Stimulated activated CD4-positive, alpha-beta T cell treated with anti-CD3 and anti-CD28 coated beads, TNF-alpha, amount 100 ng/mL, for 48 hours (primary cell): ENCODE measurements around the gene NUDT4.
"Not testable (repeated sequence)": the region's sequence is repeated elsewhere in the genome, so short reads cannot be mapped to it uniquely, and the experiment has no call there.

Source experiments
- DNase-seq, 3 donors: peaks; one replicate each; pipeline ENCODE4 v3.0.0-alpha.2; 2020; ENCODE audit warnings: low read depth in 3 of 3

Gene NUDT4

DNA sequence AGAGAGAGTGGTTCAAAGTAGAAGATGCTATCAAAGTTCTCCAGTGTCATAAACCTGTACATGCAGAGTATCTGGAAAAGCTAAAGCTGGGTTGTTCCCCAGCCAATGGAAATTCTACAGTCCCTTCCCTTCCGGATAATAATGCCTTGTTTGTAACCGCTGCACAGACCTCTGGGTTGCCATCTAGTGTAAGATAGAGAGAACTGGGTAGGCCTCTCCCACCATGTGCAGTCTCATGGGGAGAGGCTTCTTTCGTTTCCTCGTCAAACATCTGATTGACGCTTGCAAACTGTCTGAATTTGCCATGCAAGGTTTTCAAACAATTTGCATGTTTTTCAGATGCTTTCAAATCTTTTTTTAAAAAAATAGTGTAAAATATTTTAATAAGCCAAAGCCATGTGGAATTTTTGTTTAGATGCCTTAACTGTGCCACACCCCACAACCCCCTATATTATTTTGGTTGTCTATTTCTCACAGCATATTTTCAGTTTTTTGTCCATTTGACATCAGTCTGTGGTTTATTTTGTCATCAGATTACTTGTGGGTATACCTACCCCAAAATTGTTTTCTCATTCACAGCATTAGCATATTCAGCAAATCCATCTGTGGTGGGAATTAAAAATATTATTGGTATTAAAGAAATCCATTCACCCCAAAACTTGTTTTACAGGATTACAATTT lies 21.6 kb downstream of the NUDT4 start:
- not testable (repeated sequence) for DNase-seq

DNA sequence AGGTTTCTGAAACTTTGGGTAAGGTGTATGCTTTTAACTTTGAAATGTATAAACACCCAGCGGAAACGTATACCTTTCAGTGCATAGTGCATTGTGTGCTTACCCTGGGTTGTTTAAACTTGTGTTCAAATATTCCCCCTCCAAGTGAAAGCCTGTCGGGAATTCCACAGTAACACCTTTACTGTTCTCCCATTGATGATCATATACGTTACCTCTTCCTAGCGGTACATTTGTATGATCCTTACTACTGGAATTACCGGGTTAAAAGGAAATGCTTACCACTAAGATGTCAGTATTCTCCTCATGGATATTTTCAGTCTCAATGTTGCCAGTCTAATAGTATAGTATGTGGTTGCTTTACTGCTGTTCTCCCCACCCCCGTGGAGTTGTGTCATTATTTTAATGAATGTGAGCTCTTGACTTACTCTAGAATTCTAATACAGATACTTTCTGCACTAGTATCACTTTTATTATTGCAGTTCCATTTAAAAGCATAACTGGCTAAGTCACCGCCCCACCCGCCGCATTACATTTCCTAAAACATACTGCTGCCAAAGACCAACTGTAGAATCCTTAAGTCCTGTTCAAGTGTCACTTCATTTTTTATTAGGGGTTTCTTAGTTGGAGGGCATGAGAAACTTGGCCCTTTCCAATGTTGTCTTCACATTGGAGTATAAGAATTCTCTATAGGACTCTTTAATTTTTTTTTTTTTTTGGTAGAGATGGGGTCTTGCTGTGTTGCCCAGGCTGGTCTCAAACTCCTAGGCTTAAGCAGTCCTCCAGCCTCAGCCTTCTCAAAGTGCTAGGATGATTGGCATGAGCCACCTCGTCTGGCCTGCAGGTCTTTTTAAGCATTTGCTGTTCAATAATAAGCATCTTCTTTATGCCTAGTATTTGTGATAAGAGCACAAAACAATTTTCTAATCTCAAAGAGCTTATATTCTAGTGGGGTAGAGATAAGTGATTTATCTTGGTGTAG lies 24.9 kb downstream of the NUDT4 start:
- peak in 1 of 3 donors; percentile 15 for DNase-seq

DNA sequence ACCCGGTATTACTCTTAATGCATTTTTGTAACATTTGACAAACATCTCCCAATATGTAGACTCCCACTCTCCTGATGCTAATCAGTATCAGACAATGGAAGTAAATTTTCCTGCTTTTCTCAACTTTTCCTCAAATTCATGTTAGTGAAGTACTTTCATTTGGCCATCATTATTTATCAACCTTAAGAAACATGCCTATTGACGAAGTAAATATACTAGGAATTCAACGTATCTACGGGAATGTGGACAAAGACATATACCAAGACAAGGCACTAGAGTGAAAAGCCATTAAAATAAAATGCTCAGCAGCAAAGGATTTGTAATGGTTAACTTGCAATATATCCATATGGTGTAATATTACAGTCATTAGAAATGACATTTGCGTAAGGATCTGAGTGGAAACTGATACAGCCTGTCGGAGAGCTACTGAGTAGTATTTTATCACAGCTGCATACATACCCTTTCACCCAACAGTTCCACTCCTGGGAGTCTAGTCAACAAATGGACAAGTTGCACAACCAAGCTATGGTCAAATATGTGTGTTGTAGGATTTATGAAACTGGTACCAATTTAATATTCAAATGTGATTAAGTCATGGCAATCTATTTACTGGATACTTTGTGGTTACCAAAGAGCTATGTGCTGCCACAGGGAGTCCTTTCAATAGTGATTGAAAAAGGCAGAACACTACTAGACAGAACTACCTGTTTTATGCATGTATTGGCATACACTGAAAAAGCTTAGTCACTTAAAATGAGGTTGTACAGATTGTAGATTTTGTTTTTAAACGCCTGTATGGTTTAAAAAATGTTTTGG lies 26.5 kb downstream of the NUDT4 start:
- DNase-seq, result no peak

DNA sequence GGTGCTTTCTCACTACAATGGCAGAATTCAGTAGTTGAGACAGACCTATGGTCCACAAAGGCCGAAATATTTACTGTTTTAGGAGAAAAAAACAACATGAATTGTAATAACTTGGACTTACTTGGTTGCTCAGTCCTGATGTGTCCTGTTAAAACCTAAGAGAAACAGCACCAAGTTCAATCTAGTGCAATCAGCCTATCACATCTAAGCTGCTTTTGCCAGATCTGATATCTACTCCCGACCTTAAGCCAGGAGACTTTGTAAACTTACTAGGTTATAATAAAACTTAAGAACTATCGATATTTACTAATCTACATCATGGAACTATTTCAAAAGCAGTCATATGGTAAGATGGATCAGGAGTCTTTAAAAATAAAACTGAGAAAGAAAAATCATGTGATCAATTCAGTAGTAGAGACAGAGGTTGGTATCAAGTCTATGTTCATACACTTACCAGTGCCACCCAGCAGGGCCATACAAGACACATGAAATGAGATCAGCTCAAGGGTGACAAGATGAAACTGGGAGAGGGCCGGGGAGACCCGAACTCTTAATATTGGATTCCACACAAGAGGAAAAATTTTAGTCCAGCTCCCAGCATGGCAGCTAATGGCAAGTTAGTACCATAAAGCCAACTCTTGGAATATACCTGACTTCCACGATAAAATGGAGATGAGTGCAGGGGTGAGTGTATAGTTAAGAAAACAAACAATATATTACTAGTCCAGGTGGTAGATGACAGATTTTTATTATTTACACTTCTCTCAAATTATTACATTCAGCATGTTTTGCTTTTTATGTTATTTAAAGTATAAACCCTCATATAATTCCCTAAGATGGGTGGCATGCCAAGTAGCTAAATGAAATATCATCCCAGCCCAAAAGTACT lies 27.5 kb downstream of the NUDT4 start:
- DNase-seq, result no peak

DNA sequence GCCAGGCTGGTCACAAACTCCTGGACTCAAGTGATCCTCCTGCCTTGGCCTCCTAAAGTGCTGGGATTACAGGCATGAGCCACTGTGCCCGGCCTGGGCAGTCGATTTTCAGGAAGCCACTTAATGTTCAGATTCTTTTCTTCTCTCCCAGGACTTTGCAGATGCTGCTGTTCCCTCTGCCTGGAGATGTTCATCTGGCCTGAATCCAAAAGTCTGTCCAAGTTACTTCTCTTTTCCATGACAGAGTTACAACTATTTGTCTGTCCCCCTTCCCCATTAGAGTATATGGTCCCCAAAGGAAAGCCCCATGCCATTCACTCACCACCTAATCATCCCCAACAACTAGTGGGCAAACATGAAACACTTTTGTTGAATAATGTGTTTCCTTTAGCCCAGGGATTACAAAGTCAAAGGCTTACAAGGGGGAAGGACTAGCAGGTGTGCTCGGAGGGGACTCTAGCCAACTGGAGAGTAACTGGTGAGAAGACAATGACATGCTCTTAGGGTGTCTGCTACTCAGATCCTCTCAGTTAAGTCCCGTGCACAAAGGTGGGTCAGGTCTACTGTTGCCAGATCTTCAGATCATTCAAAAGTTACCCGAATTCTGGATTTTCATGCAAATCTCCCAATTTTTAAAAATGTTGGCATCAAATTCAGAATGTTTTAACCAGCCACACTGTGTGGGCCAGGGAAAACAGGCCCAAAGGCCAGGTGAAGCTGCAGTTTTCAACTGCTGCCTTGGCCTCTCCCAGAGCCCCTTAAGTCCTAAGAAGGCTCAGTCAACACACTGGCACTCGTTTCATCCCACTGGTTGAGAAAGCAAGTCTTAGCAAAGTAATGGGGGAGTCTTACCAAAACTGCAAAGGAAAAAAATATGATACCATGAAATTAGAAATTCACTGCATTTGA lies 29.6 kb downstream of the NUDT4 start:
- DNase-seq, result no peak

DNA sequence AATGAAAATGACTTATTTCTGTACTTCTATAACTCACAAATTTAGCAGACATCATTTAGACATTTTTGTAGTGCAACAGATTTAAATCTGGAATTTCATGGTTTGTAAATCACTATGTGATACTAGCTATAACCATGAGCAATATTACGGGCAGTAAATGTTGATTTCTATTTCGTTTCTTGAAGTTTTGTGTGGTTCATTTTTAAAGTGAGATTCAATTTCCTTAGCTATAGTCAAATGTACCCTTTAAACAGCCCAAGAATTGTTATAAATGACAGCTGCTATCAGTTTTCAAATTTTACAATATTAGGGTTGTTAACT lies 30.2 kb downstream of the NUDT4 start:
- DNase-seq, result no peak

DNA sequence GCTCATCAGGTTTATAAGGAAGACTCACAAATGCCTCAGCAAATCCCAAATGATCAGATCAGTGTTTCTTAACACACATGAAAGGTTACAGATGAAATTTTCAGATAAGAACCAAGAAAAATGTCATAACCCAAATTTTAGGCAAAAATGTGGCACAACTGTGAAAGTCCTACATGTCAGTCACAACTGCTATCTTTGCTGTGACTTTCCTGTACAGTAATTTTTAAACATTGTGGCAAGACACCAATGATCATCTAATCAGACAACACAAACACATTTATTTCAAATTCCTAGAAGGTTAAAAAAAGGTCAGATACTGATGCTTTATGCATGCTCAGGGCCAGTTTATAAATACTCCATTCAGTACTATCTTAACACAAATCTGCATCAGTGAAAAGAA lies 31.1 kb downstream of the NUDT4 start:
- no peak for DNase-seq

DNA sequence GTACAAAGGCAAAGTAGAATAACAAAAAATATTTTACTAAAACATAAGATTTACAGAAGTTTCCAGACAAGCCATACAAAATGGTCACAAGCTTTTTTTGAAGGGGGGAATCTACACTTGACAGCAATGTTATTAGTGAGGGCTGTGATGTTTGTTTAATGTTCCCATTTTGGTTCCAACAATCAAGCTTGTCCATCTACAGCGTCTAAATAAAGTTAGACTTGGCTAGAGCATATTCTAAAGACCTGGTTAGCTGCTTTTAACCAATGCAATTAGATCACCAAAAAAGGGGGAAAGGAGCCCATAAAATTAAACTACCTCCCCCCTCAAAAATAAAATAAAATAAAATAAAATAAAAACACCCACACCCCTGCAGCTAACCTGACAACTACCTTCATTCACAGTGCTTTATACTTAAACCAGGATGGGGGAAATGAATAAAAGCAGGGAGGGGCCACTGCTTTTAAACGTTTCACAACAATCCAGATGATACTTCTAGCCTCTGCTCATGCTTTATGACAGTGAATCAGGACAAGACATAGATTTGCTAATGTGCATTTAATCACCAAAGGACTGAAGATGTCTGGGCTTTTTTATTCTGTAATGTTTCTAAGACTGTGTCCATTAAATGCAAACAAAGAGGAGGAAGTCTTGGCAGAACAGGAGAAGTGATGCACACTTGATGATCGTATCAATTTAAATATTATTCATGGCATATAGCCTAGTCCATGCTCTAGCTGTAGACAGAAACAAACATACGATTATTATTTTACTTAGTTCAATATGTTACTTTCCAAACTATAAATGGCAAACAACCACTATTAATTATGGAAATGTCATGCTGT lies 31.8 kb downstream of the NUDT4 start:
- DNase-seq, result not testable (repeated sequence)

DNA sequence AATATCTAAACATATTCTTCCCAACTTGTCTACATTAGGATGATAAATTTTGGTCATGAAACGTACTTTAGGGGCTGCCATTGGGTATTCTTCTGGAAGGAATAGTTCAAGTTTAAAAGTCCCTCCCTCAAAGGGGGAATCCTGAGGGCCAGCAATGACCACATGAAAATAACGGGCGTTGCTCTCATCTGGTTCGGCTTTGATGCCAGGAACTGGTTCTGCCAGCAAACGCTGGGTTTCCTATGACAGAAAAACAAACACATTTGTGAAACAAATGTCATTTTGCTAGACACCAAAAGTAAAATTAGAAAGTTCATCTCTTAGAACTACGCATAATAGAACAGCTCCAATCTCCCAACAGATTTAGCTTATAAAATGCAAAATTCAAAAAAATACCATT lies 33.3 kb downstream of the NUDT4 start:
- not testable (repeated sequence) for DNase-seq

DNA sequence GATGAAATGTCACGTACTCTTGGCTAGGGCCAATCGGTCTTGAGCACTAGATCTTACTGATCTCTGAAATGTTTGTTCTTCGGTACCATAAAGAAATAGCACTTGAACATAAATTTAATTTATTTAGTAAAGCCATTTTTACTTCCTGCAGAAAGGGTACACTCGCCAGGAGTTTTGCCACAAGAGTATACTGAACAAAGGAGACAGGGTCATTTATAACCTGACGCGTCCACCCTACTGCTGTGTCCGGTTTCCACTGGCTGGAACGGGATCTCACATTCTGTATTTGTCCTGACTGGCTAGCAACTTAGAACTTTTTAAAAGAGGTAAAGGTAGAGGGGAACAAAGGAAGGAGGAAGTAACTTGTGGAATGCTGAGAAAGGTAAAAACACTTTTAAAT lies 34.7 kb downstream of the NUDT4 start:
- DNase-seq, result not testable (repeated sequence)

DNA sequence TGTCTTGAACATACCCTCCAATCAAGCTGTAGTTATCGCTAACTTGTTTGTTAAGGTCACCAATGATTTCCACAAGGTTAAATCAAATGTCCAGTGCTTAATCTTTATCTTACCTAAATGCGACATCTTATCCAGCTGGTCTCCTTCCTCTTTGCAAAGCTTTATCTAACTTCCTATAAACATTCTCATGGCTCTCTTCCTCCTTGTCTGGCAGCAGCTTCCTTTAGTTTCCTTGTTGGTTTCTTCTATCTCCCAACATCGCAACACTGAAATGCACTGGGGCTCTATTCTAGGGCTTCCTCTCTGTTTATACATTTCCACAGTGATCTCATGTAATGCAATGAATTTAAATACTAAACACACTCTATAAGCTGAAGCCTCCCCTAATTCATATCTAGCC lies 35.3 kb downstream of the NUDT4 start:
- no peak for DNase-seq

DNA sequence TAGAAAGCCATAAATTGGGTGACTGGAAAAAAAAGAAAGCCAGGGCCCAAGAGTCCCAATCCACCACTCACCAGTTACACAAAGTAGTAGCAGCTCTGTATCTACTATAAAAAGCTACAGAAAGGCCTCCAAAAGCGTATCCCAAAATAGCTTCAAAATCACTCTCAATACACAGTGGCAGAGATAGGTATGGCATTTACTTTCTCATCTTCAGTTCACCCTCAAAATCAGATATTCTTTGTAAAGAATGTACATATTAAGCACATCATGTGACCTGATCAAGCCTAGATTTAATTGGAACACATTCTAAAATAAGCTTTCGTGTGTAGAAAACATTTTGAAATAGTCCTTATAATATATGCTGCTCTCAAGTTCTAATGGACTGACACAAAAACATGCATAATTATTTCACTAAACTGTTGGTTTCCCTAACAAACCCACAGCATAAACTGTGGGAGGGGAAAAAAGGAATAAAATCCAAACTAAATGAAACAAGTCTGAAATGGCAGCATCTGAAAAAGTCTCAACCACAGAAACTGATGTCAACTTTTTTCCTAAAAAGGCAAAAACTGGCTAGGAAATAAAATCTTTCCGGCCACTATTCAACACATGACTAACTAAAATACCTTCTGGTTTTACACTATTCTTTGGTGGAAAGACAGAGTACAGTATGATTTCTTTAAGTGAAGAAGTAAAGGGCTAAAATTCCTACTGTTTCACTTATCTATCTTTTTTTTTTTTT lies 38.2 kb downstream of the NUDT4 start:
- no peak for DNase-seq

DNA sequence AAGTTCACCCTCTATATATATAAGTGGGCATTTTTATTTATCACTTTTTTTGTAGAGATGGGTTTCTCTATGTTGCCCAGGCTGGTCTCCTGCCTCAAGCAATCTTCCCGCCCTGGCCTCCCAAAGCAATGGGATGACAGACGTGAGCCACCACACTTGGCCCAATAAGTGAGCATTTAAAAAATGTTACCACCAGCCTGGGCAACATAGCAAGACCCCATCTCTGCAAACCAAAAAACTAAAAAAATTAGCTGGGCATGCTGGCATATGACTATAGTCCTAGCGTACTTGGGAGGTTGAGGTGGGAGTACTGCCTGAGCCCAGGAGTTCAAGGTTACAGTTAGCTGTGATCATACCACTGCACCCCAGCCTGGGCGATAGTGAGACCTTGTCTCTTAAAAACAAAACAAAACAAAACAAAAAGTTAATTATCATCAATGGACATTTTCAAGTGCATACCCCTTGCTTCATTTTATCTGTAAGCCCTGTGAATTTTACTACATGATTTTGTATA lies 40.3 kb downstream of the NUDT4 start:
- DNase-seq, result no peak

DNA sequence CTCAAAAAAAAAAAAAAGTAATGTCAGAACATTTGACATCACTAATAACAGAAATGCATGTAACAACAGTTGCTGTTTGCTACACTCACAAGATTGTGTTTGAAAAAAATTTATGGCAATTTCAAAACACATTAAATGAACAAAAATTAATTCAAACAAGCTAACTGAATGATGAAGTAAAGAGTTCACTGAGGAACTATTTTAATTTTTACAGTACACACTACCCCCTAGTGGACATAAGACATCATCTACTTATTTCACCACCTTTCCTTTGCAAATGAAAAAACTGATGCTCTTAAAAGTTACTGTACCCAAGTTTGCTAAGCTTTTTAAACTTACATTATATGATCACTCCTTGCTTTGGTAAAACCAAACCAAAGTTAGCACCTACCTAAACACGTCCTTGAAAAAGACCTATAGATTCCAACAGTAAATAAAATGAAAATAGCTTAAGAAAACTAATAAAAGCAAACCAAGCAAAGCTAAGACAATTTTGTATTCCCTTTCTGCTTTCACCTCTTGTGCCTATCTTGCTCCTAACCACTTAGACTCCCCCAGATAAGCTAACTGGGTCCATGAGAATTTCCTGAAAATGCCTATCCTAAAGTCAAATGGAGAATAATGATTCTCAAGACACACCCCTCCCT lies 41.8 kb downstream of the NUDT4 start:
- no peak for DNase-seq

DNA sequence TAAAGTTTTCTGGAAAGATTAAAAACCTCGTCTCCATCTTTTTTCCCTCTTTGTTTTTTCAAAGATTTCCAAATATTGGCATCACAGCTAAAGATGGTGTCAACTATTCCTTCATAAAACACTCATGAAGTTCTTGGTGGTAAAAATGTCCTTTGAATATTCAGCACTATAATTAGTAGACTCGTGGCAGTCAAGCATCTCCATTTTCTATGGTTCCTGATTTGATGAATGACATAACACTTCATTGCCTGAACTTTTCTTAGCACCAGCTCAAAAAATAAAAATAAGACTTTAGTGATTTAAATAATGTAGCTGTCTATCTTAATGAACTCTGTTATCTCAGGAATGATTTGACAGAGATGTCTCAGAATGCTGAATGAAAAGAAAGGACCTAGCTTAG lies 44.3 kb downstream of the NUDT4 start:
- no peak for DNase-seq

DNA sequence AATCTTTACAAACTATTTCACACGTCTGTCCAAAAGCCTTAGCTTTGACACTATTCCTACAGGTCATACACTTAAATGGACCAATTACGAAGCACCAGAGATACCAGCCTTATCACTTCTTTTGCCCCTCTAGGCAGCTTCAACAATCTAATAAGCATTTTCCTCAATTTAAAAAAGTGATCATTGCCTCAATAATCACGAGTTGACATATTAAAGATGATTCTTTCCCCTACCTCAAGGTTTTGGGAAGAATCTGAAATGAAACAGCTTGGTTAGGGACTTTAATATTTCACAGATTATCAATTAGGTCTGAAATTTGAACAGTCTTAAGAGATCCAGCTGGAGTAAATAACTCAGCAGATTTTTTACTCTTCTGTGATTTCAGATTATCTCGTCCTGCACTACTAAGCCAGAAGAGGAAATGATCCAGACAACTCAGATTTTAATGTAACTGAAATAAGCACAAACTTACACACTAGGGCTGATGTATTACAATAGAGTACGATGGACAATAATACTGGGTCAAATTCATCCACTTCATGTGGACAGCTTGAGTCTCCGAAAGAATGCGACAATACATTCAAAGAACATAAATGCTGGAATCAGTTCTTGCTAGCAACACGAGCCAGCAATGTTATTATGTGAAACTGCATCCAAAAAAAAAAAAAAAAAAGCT lies 48.1 kb downstream of the NUDT4 start:
- no peak for DNase-seq

DNA sequence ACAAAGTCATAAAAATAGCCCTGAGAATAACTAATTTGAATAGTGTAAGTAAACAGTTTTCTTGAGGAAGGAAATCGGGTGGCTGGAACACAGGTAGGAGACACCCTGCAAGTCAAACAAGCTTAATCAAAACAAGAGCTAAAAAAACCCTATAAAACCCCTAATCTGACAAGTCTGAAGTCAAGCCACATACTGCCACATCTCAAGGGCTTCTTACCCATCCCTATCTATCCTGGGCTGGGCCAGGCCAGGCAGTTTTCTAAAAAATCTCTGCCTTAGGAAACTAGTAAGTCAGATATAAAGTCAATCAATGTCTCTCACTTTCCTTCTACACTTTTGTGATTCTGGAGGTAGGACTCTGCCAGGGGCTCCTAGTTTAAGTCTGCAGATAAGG lies 48.7 kb downstream of the NUDT4 start:
- DNase-seq, result no peak
